Ovary (tissue), 9 donors: Measurements from ENCODE around the gene C10orf143. TPM values are rescaled to one million over a fixed set of nuclear protein-coding genes. Genes with fewer than 3 reads are reported as not detected.

Experiments used
- DNase-seq, 5 donors: peaks; one replicate each; pipeline ENCODE4 v3.0.0-alpha.2; 2019 to 2020
- H3K27ac ChIP-seq, 2 donors: fragments of 200-600 bp; one replicate each; pipeline versions ENCODE4 v1.5.1 to v1.8.0; 2019 to 2022
- H3K27me3 ChIP-seq: fragments of 200-600 bp; one replicate; pipeline ENCODE4 v1.8.0; 2022
- H3K36me3 ChIP-seq: fragments of 200-600 bp; sonication (generic); one replicate; pipeline ENCODE4 v1.5.1; 2019
- H3K4me1 ChIP-seq: one replicate; pipeline ENCODE4 v1.8.1; 2013; ENCODE audit warnings: mild to moderate bottlenecking, moderate library complexity; ENCODE audit not compliant: insufficient read depth
- H3K4me3 ChIP-seq: fragments of 200-600 bp; sonication (generic); one replicate; pipeline ENCODE4 v1.5.1; 2017
- H3K9me3 ChIP-seq, 2 donors: fragments of 200-600 bp in 1 of 2; sonication (generic) in 1 of 2; one replicate each; pipeline versions ENCODE4 v1.5.1 to v1.8.1; 2013 to 2019; ENCODE audit warnings: mild to moderate bottlenecking in 1 of 2, moderate library complexity in 1 of 2
- EP300 ChIP-seq: sonication (generic); formaldehyde crosslinking; IDR thresholded peaks from one replicate; pipeline ENCODE4 v1.6.1; 2017; ENCODE audit warnings: antibody characterized with exemption
- POLR2A ChIP-seq: fragments of 450-650 bp; IDR thresholded peaks from one replicate; pipeline ENCODE4 v1.6.1; 2017; ENCODE audit warnings: antibody characterized with exemption, mild to moderate bottlenecking, moderate library complexity
- WGBS, 3 donors: extraction: QIAGEN DNeasy Blood & Tissue Kit in 1 of 3; methylation state at CpG; one replicate each; pipeline versions ENCODE4 v1.1.5 to v1.1.7; 2013 to 2017; 5-methylcytosine and 5-hydroxymethylcytosine counted together
- intact Hi-C, 4 donors: fragments of 100-400 bp; cut with DNase I; formaldehyde crosslinking; loops; one replicate each; pipeline versions ENCODE4 v1.11.0 to v1.15.1; 2022 to 2023
- polyA plus RNA-seq, 2 donors: library from polyadenylated mRNA; stranded (reverse); fragments of 200-250 nt in 1 of 2; fragments of 350-450 nt in 1 of 2; fragmentation: Illumina TruSeq in 1 of 2; extraction: RNeasy Lipid Tissue Mini Kit (QIAGEN cat#74804) in 1 of 2; gene quantifications; one replicate each; pipeline ENCODE4 v1.2.3, GENCODE V29; 2013 to 2014
- total RNA-seq, 7 donors: library from RNA; depleted of rRNA in 2 of 7; stranded (reverse); fragments of >200 nt in 2 of 7; fragmentation: NEBNext Ultra II Directional in 3 of 7; extraction: Animal tissue kit (Norgen Biotek cat#: 25700) in 3 of 7; gene quantifications; one replicate each; pipeline versions ENCODE4 v1.1.0 to v1.2.4, GENCODE V29; 2016 to 2023
- TF ChIP-seq, protein P1 (sequence below), 3 donors: fragments of 450-650 bp in 2 of 3; fragments of 200-600 bp in 1 of 3; IDR thresholded peaks; one replicate each; pipeline versions ENCODE4 v1.5.1 to v1.8.0; 2016 to 2022; ENCODE audit warnings: antibody characterized with exemption in 3 of 3, mild to moderate bottlenecking in 1 of 3
- donor health status: DM: no; HTN: no; CAD: no; lungs with moderate emphysema.
- donor health status: DM: no; HTN: no; CAD: no.
- donor health status: Bipolar disorder and iron deficiency.
- donor health status: DM: yes; HTN: yes; CAD: no.
- donor health status: DM: no; HTN: no; CAD: no.
- donor health status: DM: yes; HTN: yes; CAD: no.

Gene C10orf143
- total and polyA plus RNA-seq, 9 donors = 3.1 to 10.3 (median 5.9) TPM

- 79 to 82% (median 81%) methylated on average over 27 of the region's 27 CpGs for WGBS, 3 donors
- no peaks in the 10 kb centered on the region for H3K36me3 ChIP-seq
- H3K4me3 ChIP-seq = no peak overlapping the region
- no peak overlapping the region for H3K27ac ChIP-seq
- DNase-seq = peak in 1 of 5 donors; percentile 38
- TF ChIP-seq EP300 (no peak), POLR2A (no peak)
- TF ChIP-seq, protein P1, sequence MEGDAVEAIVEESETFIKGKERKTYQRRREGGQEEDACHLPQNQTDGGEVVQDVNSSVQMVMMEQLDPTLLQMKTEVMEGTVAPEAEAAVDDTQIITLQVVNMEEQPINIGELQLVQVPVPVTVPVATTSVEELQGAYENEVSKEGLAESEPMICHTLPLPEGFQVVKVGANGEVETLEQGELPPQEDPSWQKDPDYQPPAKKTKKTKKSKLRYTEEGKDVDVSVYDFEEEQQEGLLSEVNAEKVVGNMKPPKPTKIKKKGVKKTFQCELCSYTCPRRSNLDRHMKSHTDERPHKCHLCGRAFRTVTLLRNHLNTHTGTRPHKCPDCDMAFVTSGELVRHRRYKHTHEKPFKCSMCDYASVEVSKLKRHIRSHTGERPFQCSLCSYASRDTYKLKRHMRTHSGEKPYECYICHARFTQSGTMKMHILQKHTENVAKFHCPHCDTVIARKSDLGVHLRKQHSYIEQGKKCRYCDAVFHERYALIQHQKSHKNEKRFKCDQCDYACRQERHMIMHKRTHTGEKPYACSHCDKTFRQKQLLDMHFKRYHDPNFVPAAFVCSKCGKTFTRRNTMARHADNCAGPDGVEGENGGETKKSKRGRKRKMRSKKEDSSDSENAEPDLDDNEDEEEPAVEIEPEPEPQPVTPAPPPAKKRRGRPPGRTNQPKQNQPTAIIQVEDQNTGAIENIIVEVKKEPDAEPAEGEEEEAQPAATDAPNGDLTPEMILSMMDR (IDR thresholded peaks at IDR 0.05) = no peak
- intact Hi-C loops = no loop called here
- H3K9me3 ChIP-seq = no peaks in the 10 kb centered on the region
- H3K27me3 ChIP-seq = no peaks in the 10 kb centered on the region
- H3K4me1 ChIP-seq = no peaks in the 10 kb centered on the region
Observed at GRCh38 chr10:130027716-130028464, 82.7 kb downstream of the C10orf143 start.

DNA sequence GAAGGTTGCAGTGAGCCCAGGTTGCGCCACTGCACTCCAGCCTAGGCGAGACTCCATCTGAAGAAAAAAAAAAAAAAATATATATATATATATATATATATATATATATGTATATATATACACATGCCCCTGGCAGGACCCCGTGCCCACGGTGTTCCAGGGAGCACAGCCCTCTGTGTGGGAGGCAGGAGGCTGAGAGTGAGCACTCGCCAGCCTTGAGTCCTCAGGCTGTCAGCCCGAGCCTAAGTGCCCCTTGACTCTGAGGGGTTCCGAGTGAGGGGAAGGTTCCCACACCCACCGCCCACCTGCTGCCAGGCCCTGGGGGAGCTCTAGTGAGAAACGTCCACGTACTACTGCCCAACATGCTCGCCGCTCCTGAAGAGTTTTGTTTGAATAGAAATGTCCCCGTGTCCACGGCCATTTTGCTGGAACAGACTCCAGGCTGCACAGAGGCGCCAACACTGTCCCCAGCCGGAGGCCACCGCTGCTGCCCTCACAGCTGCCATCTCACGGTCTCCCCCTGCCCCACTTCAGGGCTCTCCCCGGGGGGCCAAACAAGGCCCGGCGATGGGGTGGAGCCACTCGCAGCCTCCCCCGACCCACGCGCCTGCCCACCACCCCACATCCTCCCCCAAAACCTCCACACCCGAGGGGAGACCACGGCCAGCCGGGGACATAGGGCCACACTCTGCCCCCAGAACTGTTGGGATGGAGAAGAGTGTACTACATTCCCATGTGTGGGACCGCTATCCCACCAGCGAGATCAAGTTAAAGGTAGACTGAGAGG is 83.8 kb downstream of the C10orf143 start:
- TF ChIP-seq, protein P1 (IDR thresholded peaks at IDR 0.05) = no peak
- TF ChIP-seq EP300 = no peak
- TF ChIP-seq POLR2A = no peak
- H3K4me3 ChIP-seq = no peak overlapping the region
- H3K9me3 ChIP-seq = no peaks in the 10 kb centered on the region
- WGBS, 3 donors = 85 to 92% (median 86%) methylated on average over 27 to 30 of the region's 30 CpGs
- DNase-seq = peak in 1 of 5 donors; percentile 14
- no peak overlapping the region for H3K27ac ChIP-seq
- no peaks in the 10 kb centered on the region for H3K4me1 ChIP-seq
- H3K36me3 ChIP-seq = no peaks in the 10 kb centered on the region
- no peaks in the 10 kb centered on the region for H3K27me3 ChIP-seq
- intact Hi-C loops = no loop called here

DNA sequence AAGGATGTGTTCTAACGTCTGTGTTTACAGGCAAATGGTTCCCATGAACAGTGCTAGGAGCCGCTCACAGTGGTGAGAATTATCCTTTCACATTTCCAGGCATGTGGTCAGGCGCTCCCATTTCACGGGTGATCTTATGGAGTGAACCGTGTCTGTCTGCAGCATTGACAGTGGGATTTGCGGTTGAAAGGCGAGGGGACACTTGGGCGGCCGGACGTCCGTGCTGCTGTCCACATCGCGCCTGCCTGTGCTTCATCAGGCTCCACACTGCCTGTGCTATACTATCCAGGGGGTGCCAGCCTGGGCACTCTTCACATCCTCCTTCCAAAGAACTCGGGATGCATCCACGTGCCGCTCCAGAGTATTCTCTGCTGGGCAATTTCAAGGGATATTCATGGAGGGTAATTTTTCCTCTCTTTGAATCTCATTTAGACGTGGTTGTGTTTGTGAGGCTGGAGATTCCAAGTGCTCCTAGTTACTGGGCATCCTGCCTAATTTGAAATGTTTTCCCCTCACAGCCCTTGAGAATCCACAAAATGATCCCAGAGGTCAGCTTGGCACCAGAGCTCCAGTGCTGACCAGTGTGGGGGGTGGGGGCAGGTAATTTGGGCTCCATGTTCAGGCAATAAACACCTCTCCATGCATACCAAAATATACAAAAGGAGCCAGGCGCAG is 84.7 kb downstream of the C10orf143 start:
- H3K27ac ChIP-seq = no peak overlapping the region
- no peaks in the 10 kb centered on the region for H3K36me3 ChIP-seq
- no peaks in the 10 kb centered on the region for H3K27me3 ChIP-seq
- intact Hi-C loops = no loop called here
- H3K4me3 ChIP-seq = no peak overlapping the region
- H3K9me3 ChIP-seq = no peaks in the 10 kb centered on the region
- WGBS, 3 donors = 66 to 78% (median 76%) methylated on average over 18 of the region's 18 CpGs
- TF ChIP-seq EP300 (no peak), POLR2A (no peak)
- TF ChIP-seq, protein P1 (IDR thresholded peaks at IDR 0.05) = no peak
- DNase-seq = peak in 1 of 5 donors; percentile 9
- no peaks in the 10 kb centered on the region for H3K4me1 ChIP-seq

GRCh38 chr10:130025326-130025725 is 85.3 kb downstream of the C10orf143 start:
- WGBS, 3 donors = 85 to 88% (median 87%) methylated on average over 1 of the region's 1 CpG
- TF ChIP-seq, protein P1 (IDR thresholded peaks at IDR 0.05) = no peak
- TF ChIP-seq POLR2A (no peak), EP300 (no peak)
- DNase-seq = no peak
- Histone ChIP-seq H3K27ac (no peak overlapping the region), H3K9me3 (no peaks in the 10 kb centered on the region), H3K4me1 (no peaks in the 10 kb centered on the region), H3K4me3 (no peak overlapping the region), H3K36me3 (no peaks in the 10 kb centered on the region), H3K27me3 (no peaks in the 10 kb centered on the region)
- intact Hi-C loops = no loop called here
